GM19043 (cell line): ENCODE data around the gene PPM1E.

ENCODE experiments used
- ATAC-seq: cut with Tn5 transposase; IDR thresholded peaks from one replicate; pipeline ENCODE4 v1.9.1; 2021; ENCODE audit warnings: low read depth; ENCODE audit not compliant: unreplicated experiment

Gene PPM1E

DNA sequence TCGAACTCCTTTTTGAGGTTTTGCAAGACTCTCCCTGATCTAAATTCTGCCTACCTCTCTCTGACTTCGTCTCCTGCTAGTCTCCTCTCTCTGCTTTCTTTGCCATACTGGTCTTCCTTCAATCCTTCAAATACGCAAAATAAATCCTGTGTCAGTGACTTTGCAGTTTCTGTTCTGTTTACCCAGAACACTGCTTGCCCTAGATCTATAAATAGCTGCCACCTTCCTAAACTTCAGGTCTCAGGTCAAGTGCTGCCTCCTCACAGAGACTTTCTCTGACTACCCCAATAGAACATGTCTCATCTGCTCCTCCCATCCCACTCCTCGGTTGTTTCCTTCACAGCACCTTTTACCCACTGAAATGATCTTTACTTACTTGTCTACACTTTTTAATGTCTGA, 272.1 kb downstream of the PPM1E start:
- no peak for ATAC-seq

- ATAC-seq, result no peak
Observed at GRCh38 chr17:59028328-59028727, 272.7 kb downstream of the PPM1E start.

GRCh38 chr17:59030811-59031210, 275.2 kb downstream of the PPM1E start:
- ATAC-seq, result no peak
